GM12891 (cell line): ENCODE results near the gene XIAP.

ENCODE experiments used
- POLR2A ChIP-seq: IDR thresholded peaks from 2 replicates; pipeline ENCODE4 v1.6.1; 2011; ENCODE audit warnings: low read depth, low read length, control low read depth
- POLR2AphosphoS5 ChIP-seq: IDR thresholded peaks from 2 replicates; pipeline ENCODE4 v1.6.1; 2011; ENCODE audit warnings: low read depth, low read length, control low read depth
- SPI1 ChIP-seq: IDR thresholded peaks from 2 replicates; pipeline ENCODE4 v1.6.1; 2011; ENCODE audit warnings: low read depth, low read length, control low read depth

GRCh38 chrX:123962006-123962467 is 102.2 kb downstream of the XIAP start:
- no peak for TF ChIP-seq POLR2A
- TF ChIP-seq SPI1: no peak
- no peak for TF ChIP-seq POLR2AphosphoS5
